HG03175 (cell line): ENCODE results near the gene SLC16A4.

Experiments
- ATAC-seq: cut with Tn5 transposase; IDR thresholded peaks from one replicate; pipeline ENCODE4 v1.9.1; 2021; ENCODE audit warnings: mild to moderate bottlenecking, moderate library complexity; ENCODE audit not compliant: unreplicated experiment

The SLC16A4 gene

GRCh38 chr1:110361856-110362255 is 29.0 kb downstream of the SLC16A4 start:
- no peak for ATAC-seq

- no peak for ATAC-seq
Observed at GRCh38 chr1:110360431-110360830, 30.4 kb downstream of the SLC16A4 start.

- ATAC-seq: no peak
Observed at GRCh38 chr1:110356379-110356778, 34.4 kb downstream of the SLC16A4 start.

GRCh38 chr1:110355321-110355720 is 35.5 kb downstream of the SLC16A4 start:
- no peak for ATAC-seq

- no peak for ATAC-seq
Observed at GRCh38 chr1:110350360-110350759, 40.5 kb downstream of the SLC16A4 start.

- no peak for ATAC-seq
Observed at GRCh38 chr1:110348771-110349170, 42.1 kb downstream of the SLC16A4 start.

- ATAC-seq: no peak
Observed at GRCh38 chr1:110348050-110348449, 42.8 kb downstream of the SLC16A4 start.

GRCh38 chr1:110347182-110347893 is 43.5 kb downstream of the SLC16A4 start:
- no peak for ATAC-seq

- ATAC-seq: no peak
Observed at GRCh38 chr1:110346690-110347089, 44.1 kb downstream of the SLC16A4 start.

GRCh38 chr1:110345480-110345879 is 45.3 kb downstream of the SLC16A4 start:
- no peak for ATAC-seq

- no peak for ATAC-seq
Observed at GRCh38 chr1:110344152-110344551, 46.7 kb downstream of the SLC16A4 start.

- no peak for ATAC-seq
Observed at GRCh38 chr1:110343249-110343648, 47.6 kb downstream of the SLC16A4 start.

- ATAC-seq: no peak
Observed at GRCh38 chr1:110341872-110342331, 48.9 kb downstream of the SLC16A4 start.

GRCh38 chr1:110341146-110341871 is 49.5 kb downstream of the SLC16A4 start:
- ATAC-seq: no peak

GRCh38 chr1:110340207-110340468 is 50.7 kb downstream of the SLC16A4 start:
- no peak for ATAC-seq

- ATAC-seq: peak; percentile 10
Observed at GRCh38 chr1:110339407-110340206, 51.2 kb downstream of the SLC16A4 start.

GRCh38 chr1:110338886-110339406 is 51.9 kb downstream of the SLC16A4 start, which contains the start of gene RBM15:
Gene RBM15, plus strand, starts transcription at chr1:110339377. Its CDS starts 29 bp downstream, at chr1:110339406.
- ATAC-seq: peak; percentile 73

- peak; percentile 71 for ATAC-seq
Observed at GRCh38 chr1:110338309-110338885, 52.4 kb downstream of the SLC16A4 start.

GRCh38 chr1:110337704-110338308 is 53.0 kb downstream of the SLC16A4 start:
- no peak for ATAC-seq

- no peak for ATAC-seq
Observed at GRCh38 chr1:110336300-110337039, 54.4 kb downstream of the SLC16A4 start.
